GM18870 (cell line): ENCODE measurements around the gene CFAP107.

Experiments
- ATAC-seq: cut with Tn5 transposase; IDR thresholded peaks from one replicate; pipeline ENCODE4 v1.9.1; 2021; ENCODE audit warnings: moderate library complexity; ENCODE audit not compliant: unreplicated experiment

The CFAP107 gene

DNA sequence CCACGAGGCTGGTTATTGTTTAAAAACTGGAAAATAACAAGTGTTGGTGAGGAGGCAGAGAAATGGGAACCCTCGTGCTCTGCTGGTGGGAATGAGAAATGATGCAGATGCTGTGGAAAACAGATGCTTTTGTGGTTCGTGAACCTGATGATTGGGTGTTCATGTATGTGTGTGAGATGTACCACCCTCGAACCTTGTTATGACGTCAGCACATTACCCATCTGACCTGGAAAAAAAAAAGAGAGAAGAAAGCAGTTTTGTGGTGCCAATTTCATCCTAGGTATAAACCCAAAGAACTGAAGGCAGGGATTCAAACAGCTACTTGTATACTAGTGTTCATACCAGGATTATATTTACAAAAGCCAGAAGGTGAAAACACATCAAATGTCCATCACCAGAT, 6.4 kb upstream of the CFAP107 start:
- ATAC-seq, result no peak

DNA sequence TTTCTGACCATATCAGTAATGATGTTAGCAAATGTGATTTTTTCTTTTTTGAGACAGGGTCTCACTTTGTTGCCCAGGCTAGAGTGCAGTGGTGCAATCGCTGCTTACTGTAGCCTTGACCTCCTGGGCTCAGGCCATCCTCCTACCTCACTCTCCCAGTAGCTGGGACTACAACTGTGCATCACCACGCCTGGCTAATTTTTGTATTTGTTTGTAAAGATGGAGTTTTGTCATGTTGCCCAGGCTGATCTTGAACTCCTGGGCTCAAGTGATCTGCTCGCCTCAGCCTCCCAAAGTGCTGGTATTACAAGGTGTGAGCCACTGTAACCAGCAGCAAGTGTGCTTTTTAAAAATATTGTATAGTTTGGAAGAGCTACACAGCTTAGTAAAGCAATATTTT, 4.1 kb upstream of the CFAP107 start:
- no peak for ATAC-seq

DNA sequence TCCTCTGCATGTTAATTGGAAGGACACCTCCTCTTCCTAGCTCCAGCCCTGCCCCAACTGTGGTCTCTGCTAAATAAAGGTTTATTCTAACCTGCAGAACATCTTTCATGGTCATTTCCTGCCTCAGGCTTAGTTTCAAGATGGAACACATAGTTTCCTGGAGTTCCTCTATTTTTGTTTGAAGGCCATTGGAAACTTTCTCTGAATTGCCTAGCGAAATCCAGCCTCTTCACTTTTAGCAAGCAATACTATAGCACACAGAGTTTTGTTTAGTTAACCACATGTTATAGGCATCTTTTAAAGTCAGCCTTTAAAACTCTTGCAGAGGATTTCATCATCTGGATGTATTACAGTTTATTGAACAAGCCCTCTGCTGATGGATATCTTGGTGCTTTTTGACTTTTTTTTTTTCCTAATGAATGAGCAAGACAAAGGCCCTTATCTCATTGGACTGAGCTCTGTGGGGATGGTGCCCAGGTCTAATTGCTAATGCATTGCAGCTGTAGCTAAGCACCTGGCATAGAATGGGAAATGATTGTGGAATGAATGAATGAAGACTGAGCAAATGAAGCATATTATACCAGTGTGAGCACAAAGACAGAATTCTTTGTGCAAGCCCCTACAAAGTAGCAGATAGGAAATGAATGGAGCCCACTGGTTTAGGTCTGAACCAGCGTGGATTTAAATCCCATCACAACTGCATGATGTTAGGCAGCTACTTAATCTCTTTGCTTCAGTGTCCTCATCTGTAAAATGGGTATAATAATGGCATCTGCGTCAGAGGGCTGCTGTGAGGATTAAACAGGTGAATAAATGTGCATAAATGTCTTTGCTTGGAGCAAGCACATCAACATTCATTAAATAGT, 641 bp upstream of the CFAP107 start:
- ATAC-seq, result no peak

DNA sequence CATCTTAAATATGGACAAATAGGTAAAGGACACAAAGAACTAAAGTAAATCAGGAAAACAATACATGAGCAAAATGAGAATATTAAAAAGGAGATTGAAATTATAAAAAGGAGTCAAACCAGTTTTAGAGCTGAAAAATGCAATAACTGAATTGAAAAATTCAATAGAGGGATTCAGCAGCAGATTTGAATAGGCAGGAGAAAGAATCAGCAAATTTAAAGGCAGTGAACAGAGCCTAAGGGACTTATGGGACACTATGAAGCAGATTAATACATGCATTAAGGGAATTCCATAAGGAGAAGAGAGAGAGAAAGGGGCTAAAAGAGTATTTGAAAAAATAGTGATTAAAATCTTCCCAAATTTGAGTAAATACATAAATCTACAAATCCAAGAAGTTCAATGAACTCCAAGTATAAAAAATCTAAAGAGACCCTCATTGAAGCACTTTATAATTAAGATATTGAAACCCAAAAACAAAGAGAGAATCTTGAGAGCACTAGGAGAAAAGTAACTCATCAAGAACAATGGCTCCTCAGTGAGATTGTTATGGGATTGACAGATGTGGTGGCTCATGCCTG, 2.9 kb downstream of the CFAP107 start:
- no peak for ATAC-seq

GRCh38 chr1:12754738-12755137, 8.7 kb downstream of the CFAP107 start:
- no peak for ATAC-seq

DNA sequence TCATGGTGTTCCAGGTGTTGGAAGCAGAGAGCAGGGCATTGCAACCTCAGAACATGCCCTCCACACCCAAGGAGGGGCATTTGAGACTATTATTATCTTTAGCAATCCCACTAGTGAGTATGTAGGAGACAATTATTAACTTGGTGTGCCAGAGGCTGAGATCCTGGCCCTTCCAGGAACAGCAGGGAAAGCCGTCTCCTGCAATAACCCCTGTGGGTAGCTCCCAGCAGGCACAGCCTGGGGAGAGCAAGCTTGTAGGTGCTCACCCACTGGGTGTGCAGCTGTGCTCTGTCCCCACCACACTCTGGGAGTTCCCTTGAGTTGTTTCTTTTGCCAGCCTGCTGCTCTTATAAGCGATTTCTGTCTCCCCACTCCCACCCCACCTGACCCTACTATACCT, 10.3 kb downstream of the CFAP107 start:
- ATAC-seq, result no peak

GRCh38 chr1:12756768-12757413, 10.9 kb downstream of the CFAP107 start:
- ATAC-seq, result no peak

GRCh38 chr1:12757836-12758235, 11.8 kb downstream of the CFAP107 start:
- no peak for ATAC-seq

DNA sequence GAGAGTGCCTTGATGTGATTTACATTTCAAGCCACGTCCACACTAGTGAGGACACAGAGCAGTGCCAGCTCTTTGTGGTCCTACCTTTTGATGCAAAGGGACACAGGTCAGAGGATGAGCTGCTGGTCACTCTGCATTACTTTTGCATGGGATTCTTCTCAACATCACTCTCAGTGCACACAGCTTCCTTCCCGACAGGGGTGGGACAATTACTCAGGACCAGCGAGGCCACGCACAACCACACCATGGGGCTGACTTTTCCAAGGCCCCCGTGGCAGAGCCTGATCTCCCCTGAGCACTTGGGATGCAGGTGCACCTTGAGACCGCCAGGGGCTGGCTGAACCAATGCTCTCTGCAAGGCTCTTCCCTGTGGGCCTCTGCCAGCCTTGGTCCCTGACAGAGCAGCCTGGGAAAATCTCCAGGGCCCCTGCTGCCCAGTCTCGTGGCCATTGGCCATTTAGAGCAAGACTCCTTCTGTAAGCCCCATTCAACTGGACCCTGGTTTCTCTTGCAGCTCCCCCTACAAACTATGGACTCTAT, 14.3 kb downstream of the CFAP107 start:
- ATAC-seq, result no peak

DNA sequence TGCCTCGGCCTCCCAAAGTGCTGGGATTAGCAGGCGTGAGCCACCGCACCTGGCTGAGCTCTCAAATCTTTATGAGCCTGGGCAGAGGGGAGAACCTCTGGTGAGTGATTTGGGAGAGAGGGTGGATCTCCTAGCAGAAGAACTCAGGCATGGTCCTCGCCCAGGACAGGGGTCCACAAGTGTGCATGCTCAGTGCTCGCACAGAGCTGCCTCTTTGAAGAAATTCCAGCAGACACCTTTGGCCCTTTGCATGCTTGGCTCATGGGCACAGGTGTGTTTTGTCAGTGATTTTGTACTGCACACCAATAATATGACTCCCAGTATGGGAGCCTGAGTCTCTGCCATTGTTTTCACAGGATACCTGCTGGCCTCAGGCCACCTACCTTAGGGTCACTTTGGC, 15.8 kb downstream of the CFAP107 start:
- no peak for ATAC-seq

GRCh38 chr1:12762766-12763165, 16.8 kb downstream of the CFAP107 start:
- ATAC-seq, result no peak

- no peak for ATAC-seq
Measured at GRCh38 chr1:12763479-12763878, 17.5 kb downstream of the CFAP107 start.

GRCh38 chr1:12764016-12764415, 18.0 kb downstream of the CFAP107 start:
- no peak for ATAC-seq

DNA sequence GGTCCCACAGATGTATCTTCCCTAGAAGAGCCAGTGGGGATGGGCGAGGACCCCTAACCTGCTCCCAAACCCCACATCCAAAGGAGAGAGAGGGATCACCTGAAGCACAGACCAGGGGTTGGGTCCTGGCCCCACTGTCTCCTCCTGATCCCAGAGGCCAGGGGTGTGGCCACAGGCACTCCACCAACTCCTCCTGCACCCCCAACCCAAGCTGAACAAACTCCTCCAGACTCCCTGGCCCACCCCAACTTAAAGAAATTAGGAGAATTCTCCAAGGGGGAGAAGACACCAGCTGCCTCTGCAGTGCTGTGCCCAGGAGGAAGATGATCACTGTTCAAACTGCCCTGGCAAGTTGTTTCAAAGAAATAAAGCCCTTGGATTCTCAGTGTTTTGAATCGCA, 23.0 kb downstream of the CFAP107 start:
- ATAC-seq, result no peak

- ATAC-seq, result no peak
Measured at GRCh38 chr1:12769976-12770505, 24.0 kb downstream of the CFAP107 start.

- ATAC-seq, result no peak
Measured at GRCh38 chr1:12770620-12771019, 24.6 kb downstream of the CFAP107 start.

GRCh38 chr1:12771186-12771585, 25.2 kb downstream of the CFAP107 start:
- ATAC-seq, result no peak

DNA sequence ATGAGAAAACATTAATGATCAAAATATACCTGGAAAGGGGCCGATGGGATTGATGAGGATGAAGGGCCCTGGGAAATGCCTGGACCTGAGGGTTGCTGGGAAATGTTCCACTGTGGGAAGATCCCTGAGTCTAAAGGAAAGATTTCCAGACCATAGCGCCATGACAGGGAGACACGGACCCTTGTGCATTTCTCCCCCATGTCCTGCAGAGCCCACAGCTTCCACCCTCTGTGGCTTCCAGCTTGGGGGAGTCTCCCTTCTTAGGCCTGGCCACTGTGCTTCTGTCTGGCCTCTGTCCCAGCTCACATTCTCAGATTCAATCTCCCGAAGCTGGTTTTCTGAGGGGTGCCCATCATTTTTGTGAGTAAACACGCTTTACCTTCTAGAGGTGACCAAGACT, 26.5 kb downstream of the CFAP107 start:
- no peak for ATAC-seq

DNA sequence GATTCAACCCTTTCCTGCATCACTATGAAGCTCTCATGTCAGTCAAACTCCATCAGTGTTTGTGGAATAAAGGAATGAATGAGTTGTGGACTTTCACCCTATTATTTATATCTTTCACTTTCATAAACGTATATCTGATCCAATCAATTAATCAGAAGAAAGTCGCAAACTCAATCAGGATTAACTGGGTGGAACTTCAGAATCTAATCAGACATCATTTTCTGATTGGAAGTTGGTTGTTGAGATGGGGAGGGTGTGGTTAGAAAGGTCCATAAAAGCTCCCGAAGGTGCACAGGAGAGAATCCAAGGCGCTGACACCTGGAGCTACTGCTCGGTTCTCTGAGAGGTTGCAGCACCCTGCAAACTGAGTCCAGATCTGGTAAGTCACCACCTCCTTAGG, 27.4 kb downstream of the CFAP107 start, which contains the start of gene PRAMEF12:
TSS of gene PRAMEF12 (plus strand) at position 301 of the 400 bp plus-strand sequence. CDS start 1,130 bp downstream, outside the sequence.
- no peak for ATAC-seq

GRCh38 chr1:12774801-12775345, 28.9 kb downstream of the CFAP107 start:
- ATAC-seq, result no peak

DNA sequence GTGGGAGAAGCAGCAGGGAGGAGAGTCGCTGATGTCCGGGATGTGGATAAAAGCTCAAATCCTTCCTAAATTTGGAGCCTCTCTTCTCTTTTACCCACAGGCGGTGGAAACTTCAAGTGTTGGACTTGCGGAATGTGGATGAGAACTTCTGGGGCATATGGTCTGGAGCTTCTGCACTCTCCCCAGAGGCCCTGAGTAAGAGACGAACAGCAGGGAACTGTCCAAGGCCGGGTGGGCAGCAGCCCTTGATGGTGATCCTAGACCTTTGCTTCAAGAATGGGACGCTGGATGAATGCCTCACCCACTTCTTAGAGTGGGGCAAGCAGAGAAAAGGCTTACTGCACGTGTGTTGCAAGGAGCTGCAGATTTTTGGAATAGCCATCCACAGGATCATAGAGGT, 29.4 kb downstream of the CFAP107 start:
- no peak for ATAC-seq
